ENCODE results near the gene NDUFS8. TPM values are rescaled to one million over a fixed set of nuclear protein-coding genes. Genes with fewer than 3 reads are reported as not detected.
A peak's percentile ranks its signal among the peaks of the same experiment; 100 is the strongest.

Gene NDUFS8
- total and polyA plus RNA-seq, 2 of the 13 experiments (the other 11 are each of a cell fraction or from before 2014, with no cell fraction given), result 96.7 to 158 TPM

DNA sequence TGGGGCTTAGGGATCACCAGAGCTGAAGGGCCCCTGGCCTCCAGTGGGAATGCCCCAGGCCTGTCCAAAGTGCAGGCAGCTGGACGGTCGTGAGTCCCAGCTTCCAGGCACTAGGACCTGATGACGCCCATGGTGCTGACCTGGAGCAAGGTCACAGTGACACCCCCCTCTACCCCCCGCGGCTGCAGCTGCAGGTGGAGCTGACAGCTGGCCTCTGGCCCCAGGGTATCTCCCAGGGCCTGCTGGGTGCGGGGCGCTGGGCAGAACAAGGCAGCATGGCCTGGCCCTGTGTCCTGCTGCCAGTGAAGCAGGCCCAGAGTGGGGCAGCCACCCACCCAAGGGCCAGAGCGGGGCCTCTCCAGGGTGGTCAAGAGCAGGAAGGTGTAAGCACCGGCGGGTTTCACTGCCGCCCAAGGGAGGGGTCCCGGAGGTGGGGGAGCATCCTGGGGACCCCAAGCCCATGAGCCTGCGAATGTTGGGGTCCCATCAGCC is 7.8 kb downstream of the NDUFS8 start (continued):
- TF ChIP-seq CBX5 (CRISPR knock-in tag; IDR thresholded peaks at IDR 0.05; ENCODE audit: borderline replicate concordance) (peak; percentile 84; the same call in 1 of the 2 replicates), PHF8 (CRISPR knock-in tag; IDR thresholded peaks at IDR 0.05) (peak; percentile 70), ZNF737 (CRISPR knock-in tag; IDR thresholded peaks at IDR 0.05; ENCODE audit: borderline replicate concordance) (no peak), ZNF616 (CRISPR knock-in tag; IDR thresholded peaks at IDR 0.05; ENCODE audit: low read depth) (no peak; the same call in none of the 2 replicates), ZSCAN20 (CRISPR knock-in tag; IDR thresholded peaks at IDR 0.05; ENCODE audit: borderline replicate concordance) (no peak; the same call in 1 of the 2 replicates), ZKSCAN8 (CRISPR knock-in tag; IDR thresholded peaks at IDR 0.05; ENCODE audit: borderline replicate concordance) (0 out of 2 replicates have a peak, but pooled peaks have one; percentile 4), ZNF839 (CRISPR knock-in tag; IDR thresholded peaks at IDR 0.05; ENCODE audit: borderline replicate concordance) (peak; percentile 31; the same call in 1 of the 2 replicates), SRSF4 (IDR thresholded peaks at IDR 0.05; ENCODE audit: low read depth, low read length, poor library complexity, severe bottlenecking) (no peak), MYC (CRISPR knock-in tag; IDR thresholded peaks at IDR 0.05; ENCODE audit: borderline replicate concordance) (peak; percentile 93), EEA1 (CRISPR knock-in tag; IDR thresholded peaks at IDR 0.05; ENCODE audit: borderline replicate concordance) (no peak), DPF2 (CRISPR knock-in tag; IDR thresholded peaks at IDR 0.05; ENCODE audit: borderline replicate concordance, low read depth) (peak; percentile 78), NFKB2 (CRISPR knock-in tag; IDR thresholded peaks at IDR 0.05; ENCODE audit: borderline replicate concordance) (no peak), ZNF788 (CRISPR knock-in tag; IDR thresholded peaks at IDR 0.05; ENCODE audit: borderline replicate concordance) (peak; percentile 87; the same call in 1 of the 2 replicates), EED (CRISPR knock-in tag; IDR thresholded peaks at IDR 0.05) (no peak), SETDB1 (CRISPR knock-in tag; IDR thresholded peaks at IDR 0.05; ENCODE audit: borderline replicate concordance) (no peak), ZNF292 (CRISPR knock-in tag; IDR thresholded peaks at IDR 0.05; ENCODE audit: borderline replicate concordance, low read depth) (peak; percentile 99), MAFF (IDR thresholded peaks at IDR 0.05; ENCODE audit: low read depth, low read length) (no peak), THYN1 (CRISPR knock-in tag; IDR thresholded peaks at IDR 0.05; ENCODE audit: borderline replicate concordance, low read depth) (no peak)
- TF ChIP-seq, protein P1, sequence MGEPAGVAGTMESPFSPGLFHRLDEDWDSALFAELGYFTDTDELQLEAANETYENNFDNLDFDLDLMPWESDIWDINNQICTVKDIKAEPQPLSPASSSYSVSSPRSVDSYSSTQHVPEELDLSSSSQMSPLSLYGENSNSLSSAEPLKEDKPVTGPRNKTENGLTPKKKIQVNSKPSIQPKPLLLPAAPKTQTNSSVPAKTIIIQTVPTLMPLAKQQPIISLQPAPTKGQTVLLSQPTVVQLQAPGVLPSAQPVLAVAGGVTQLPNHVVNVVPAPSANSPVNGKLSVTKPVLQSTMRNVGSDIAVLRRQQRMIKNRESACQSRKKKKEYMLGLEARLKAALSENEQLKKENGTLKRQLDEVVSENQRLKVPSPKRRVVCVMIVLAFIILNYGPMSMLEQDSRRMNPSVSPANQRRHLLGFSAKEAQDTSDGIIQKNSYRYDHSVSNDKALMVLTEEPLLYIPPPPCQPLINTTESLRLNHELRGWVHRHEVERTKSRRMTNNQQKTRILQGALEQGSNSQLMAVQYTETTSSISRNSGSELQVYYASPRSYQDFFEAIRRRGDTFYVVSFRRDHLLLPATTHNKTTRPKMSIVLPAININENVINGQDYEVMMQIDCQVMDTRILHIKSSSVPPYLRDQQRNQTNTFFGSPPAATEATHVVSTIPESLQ (CRISPR knock-in tag; conservative IDR thresholded peaks at IDR 0.05), result no peak
- TF ChIP-seq, protein P2, sequence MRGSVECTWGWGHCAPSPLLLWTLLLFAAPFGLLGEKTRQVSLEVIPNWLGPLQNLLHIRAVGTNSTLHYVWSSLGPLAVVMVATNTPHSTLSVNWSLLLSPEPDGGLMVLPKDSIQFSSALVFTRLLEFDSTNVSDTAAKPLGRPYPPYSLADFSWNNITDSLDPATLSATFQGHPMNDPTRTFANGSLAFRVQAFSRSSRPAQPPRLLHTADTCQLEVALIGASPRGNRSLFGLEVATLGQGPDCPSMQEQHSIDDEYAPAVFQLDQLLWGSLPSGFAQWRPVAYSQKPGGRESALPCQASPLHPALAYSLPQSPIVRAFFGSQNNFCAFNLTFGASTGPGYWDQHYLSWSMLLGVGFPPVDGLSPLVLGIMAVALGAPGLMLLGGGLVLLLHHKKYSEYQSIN (CRISPR knock-in tag; IDR thresholded peaks at IDR 0.05; ENCODE audit: borderline replicate concordance), result no peak
- TF ChIP-seq, protein P3, sequence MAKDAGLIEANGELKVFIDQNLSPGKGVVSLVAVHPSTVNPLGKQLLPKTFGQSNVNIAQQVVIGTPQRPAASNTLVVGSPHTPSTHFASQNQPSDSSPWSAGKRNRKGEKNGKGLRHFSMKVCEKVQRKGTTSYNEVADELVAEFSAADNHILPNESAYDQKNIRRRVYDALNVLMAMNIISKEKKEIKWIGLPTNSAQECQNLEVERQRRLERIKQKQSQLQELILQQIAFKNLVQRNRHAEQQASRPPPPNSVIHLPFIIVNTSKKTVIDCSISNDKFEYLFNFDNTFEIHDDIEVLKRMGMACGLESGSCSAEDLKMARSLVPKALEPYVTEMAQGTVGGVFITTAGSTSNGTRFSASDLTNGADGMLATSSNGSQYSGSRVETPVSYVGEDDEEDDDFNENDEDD (CRISPR knock-in tag; IDR thresholded peaks at IDR 0.05; ENCODE audit: borderline replicate concordance), result peak; percentile 37; the same call in 1 of the 2 replicates
- TF ChIP-seq, protein P4, sequence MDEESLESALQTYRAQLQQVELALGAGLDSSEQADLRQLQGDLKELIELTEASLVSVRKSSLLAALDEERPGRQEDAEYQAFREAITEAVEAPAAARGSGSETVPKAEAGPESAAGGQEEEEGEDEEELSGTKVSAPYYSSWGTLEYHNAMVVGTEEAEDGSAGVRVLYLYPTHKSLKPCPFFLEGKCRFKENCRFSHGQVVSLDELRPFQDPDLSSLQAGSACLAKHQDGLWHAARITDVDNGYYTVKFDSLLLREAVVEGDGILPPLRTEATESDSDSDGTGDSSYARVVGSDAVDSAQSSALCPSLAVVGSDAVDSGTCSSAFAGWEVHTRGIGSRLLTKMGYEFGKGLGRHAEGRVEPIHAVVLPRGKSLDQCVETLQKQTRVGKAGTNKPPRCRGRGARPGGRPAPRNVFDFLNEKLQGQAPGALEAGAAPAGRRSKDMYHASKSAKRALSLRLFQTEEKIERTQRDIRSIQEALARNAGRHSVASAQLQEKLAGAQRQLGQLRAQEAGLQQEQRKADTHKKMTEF (CRISPR knock-in tag; IDR thresholded peaks at IDR 0.05), result peak; percentile 91
